ENCODE measurements around the gene CTNNBL1. TPM values are rescaled to one million over a fixed set of nuclear protein-coding genes. Genes with fewer than 3 reads are reported as not detected.
"Not testable (repeated sequence)": the region's sequence is repeated elsewhere in the genome, so short reads cannot be mapped to it uniquely, and the experiment has no call there.

Gene CTNNBL1
- total RNA-seq, 2 experiments from 2014 or later = 31.1 to 33.4 TPM

- ATAC-seq (ENCODE audit: poor library complexity) = no peak
- Mint-ChIP-seq H3K27ac (no peak overlapping the region), H3K36me3 (ENCODE audit: low read depth) (no peaks in the 10 kb centered on the region), H3K9me3 (peaks cover 3% of the 10 kb centered on the region), H3K4me1 (ENCODE audit: low read depth) (no peaks in the 10 kb centered on the region), H3K27me3 (peaks cover 8% of the 10 kb centered on the region), H3K4me3 (no peak overlapping the region)
- CTCF ChIA-PET = no interaction called here
- Histone ChIP-seq H3K4me1 (ENCODE audit: insufficient read depth, low read length) (no peaks in the 10 kb centered on the region), H3K4me3 (ENCODE audit: low read length) (no peak overlapping the region), H3K27ac (ENCODE audit: low read depth in 1 of 2, low read length in 2 of 2) (no peak overlapping the region), H3K36me3 (ENCODE audit: insufficient read depth, low read length) (no peaks in the 10 kb centered on the region), H3K27me3 (ENCODE audit: control insufficient read depth in 1 of 2, insufficient read depth in 2 of 2, low read length in 2 of 2) (no peaks in the 10 kb centered on the region), H3K9me3 (ENCODE audit: control insufficient read depth in 1 of 2, insufficient read depth in 1 of 2, low read length in 2 of 2) (no peaks in the 10 kb centered on the region)
- intact Hi-C loops (cut with DNase I, micrococcal nuclease) = no loop called here
- TF ChIP-seq, protein P1, sequence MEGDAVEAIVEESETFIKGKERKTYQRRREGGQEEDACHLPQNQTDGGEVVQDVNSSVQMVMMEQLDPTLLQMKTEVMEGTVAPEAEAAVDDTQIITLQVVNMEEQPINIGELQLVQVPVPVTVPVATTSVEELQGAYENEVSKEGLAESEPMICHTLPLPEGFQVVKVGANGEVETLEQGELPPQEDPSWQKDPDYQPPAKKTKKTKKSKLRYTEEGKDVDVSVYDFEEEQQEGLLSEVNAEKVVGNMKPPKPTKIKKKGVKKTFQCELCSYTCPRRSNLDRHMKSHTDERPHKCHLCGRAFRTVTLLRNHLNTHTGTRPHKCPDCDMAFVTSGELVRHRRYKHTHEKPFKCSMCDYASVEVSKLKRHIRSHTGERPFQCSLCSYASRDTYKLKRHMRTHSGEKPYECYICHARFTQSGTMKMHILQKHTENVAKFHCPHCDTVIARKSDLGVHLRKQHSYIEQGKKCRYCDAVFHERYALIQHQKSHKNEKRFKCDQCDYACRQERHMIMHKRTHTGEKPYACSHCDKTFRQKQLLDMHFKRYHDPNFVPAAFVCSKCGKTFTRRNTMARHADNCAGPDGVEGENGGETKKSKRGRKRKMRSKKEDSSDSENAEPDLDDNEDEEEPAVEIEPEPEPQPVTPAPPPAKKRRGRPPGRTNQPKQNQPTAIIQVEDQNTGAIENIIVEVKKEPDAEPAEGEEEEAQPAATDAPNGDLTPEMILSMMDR (IDR thresholded peaks at IDR 0.05) = no peak
- DNase-seq = no peak
- POLR2A ChIA-PET = no interaction called here
These were observed 32.3 kb upstream of the CTNNBL1 start for GRCh38 chr20:37661519-37661918.

GRCh38 chr20:37662308-37662707 lies 31.5 kb upstream of the CTNNBL1 start:
- Mint-ChIP-seq H3K27ac (no peak overlapping the region), H3K27me3 (peaks cover 14% of the 10 kb centered on the region), H3K4me1 (ENCODE audit: low read depth) (no peaks in the 10 kb centered on the region), H3K9me3 (peaks cover 3% of the 10 kb centered on the region), H3K4me3 (no peak overlapping the region), H3K36me3 (ENCODE audit: low read depth) (no peaks in the 10 kb centered on the region)
- Histone ChIP-seq H3K27ac (ENCODE audit: low read depth in 1 of 2, low read length in 2 of 2) (no peak overlapping the region), H3K9me3 (ENCODE audit: control insufficient read depth in 1 of 2, insufficient read depth in 1 of 2, low read length in 2 of 2) (no peaks in the 10 kb centered on the region), H3K36me3 (ENCODE audit: insufficient read depth, low read length) (no peaks in the 10 kb centered on the region), H3K4me3 (ENCODE audit: low read length) (no peak overlapping the region), H3K27me3 (ENCODE audit: control insufficient read depth in 1 of 2, insufficient read depth in 2 of 2, low read length in 2 of 2) (no peaks in the 10 kb centered on the region), H3K4me1 (ENCODE audit: insufficient read depth, low read length) (no peaks in the 10 kb centered on the region)
- TF ChIP-seq, protein P1 (IDR thresholded peaks at IDR 0.05) = no peak
- ChIA-PET CTCF (no interaction called here), POLR2A (no interaction called here)
- no peak for ATAC-seq (ENCODE audit: poor library complexity)
- DNase-seq = no peak
- intact Hi-C loops (cut with DNase I, micrococcal nuclease) = no loop called here

DNA sequence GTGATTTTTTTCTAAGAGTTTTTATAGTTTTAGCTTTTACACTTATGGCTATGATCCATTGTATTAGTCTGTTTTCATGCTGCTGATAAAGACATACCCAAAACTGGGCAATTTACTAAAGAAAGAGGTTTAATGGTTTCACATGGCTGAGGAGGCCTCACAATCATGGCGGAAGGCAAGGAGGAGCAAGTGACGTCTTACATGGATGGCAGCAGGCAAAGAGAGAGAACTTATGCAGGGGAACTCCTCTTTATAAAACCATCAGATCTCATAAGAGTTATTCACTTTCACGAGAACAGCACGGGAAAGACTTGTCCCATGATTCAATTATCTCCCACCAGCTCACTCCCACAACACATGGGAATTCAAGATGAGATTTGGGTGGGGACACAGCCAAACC lies 29.2 kb upstream of the CTNNBL1 start:
- H3K4me3 Mint-ChIP-seq; ATAC-seq (ENCODE audit: poor library complexity); H3K4me1 ChIP-seq (ENCODE audit: insufficient read depth, low read length); H3K9me3 ChIP-seq (ENCODE audit: control insufficient read depth in 1 of 2, insufficient read depth in 1 of 2, low read length in 2 of 2); H3K27ac Mint-ChIP-seq; intact Hi-C loops (cut with DNase I, micrococcal nuclease); H3K36me3 Mint-ChIP-seq (ENCODE audit: low read depth); H3K27me3 ChIP-seq (ENCODE audit: control insufficient read depth in 1 of 2, insufficient read depth in 2 of 2, low read length in 2 of 2); H3K4me3 ChIP-seq (ENCODE audit: low read length); DNase-seq; H3K4me1 Mint-ChIP-seq (ENCODE audit: low read depth); H3K36me3 ChIP-seq (ENCODE audit: insufficient read depth, low read length); H3K9me3 Mint-ChIP-seq; CTCF ChIA-PET; H3K27ac ChIP-seq (ENCODE audit: low read depth in 1 of 2, low read length in 2 of 2); POLR2A ChIA-PET: not testable (repeated sequence)
- peaks cover 20% of the 10 kb centered on the region for H3K27me3 Mint-ChIP-seq

DNA sequence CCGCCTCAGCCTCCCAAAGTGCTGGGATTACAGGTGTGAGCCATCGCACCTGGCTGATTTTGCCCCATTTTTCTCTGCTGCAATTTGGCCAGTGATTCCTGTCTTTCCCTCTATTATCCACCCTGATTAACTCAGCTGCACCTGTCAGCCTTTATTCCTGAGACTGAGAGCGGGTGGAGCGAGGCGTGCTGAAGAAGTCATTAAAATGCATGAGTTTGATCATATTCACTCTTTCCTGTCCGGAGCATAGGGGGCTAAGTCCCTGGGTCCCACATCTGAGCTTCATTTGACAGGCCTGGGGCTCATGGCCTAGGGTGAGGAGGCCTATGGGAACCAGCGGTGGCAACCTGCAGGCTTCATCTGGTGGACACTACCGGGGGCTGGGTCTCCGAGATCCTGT lies 25.7 kb upstream of the CTNNBL1 start:
- Mint-ChIP-seq H3K36me3 (ENCODE audit: low read depth) (no peaks in the 10 kb centered on the region), H3K27ac (no peak overlapping the region), H3K4me1 (ENCODE audit: low read depth) (no peaks in the 10 kb centered on the region), H3K27me3 (peaks cover 51% of the 10 kb centered on the region), H3K4me3 (no peak overlapping the region), H3K9me3 (peaks cover 3% of the 10 kb centered on the region)
- CTCF ChIA-PET = no interaction called here
- POLR2A ChIA-PET = no interaction called here
- Histone ChIP-seq H3K4me3 (ENCODE audit: low read length) (no peak overlapping the region), H3K4me1 (ENCODE audit: insufficient read depth, low read length) (no peaks in the 10 kb centered on the region), H3K27ac (ENCODE audit: low read depth in 1 of 2, low read length in 2 of 2) (no peak overlapping the region), H3K27me3 (ENCODE audit: control insufficient read depth in 1 of 2, insufficient read depth in 2 of 2, low read length in 2 of 2) (peaks cover 16 to 40% of the 10 kb centered on the region in 2 experiments), H3K9me3 (ENCODE audit: control insufficient read depth in 1 of 2, insufficient read depth in 1 of 2, low read length in 2 of 2) (no peaks in the 10 kb centered on the region), H3K36me3 (ENCODE audit: insufficient read depth, low read length) (no peaks in the 10 kb centered on the region)
- no peak for ATAC-seq (ENCODE audit: poor library complexity)
- DNase-seq = no peak
- intact Hi-C loops (cut with DNase I, micrococcal nuclease) = no loop called here
- TF ChIP-seq, protein P1 (IDR thresholded peaks at IDR 0.05) = no peak

Data from CD4-positive, alpha-beta T cell (primary cell).